K562 (cell line): ENCODE data around the gene COG7. TPM values are rescaled to one million over a fixed set of nuclear protein-coding genes. Genes with fewer than 3 reads are reported as not detected.

Experiments
- ATAC-seq: fragments of 200-7000 bp; cut with Tn5 transposase; 3 replicates; pipeline ENCODE4 v1.9.1; 2020; ENCODE audit warnings: moderate library complexity
- BruUV-seq: library from RNA; stranded (reverse); fragments of 400-500 nt; replicated peaks from 2 replicates; lab custom pipeline; 2021; lab: Mats Ljungman, UMichigan
- CTCF ChIA-PET: fragments of 300-600 bp; formaldehyde crosslinking; extraction: SDS; loops from one replicate; lab custom pipeline; 2021; ENCODE audit warnings: low intra/inter-chr PET ratio; lab: Yijun Ruan, JAX
- POLR2A ChIA-PET: fragments of 300-600, 350-650 bp; sonication (Branson Sonifier 250); formaldehyde crosslinking; extraction: SDS; loops from one replicate; lab custom pipeline; 2021; ENCODE audit warnings: antibody characterized with exemption, inconsistent platforms; lab: Yijun Ruan, JAX
- DNase-seq, 4 experiments: peaks; one replicate each; pipeline versions ENCODE4 v3.0.0 to v3.0.0-alpha.2; 2011 to 2018; ENCODE audit warnings: low spot score in 3 of 4, mixed read lengths in 3 of 4; ENCODE audit errors: extremely low read depth in 1 of 4
- FAIRE-seq: peaks from 2 replicates; lab custom pipeline; 2011; peaks lifted over from hg19 to GRCh38; lab: Jason Lieb, UNC
- H2AFZ ChIP-seq: 2 replicates; pipeline ENCODE4 v1.6.0; 2011; ENCODE audit warnings: low read depth, low read length, control low read depth, inconsistent platforms
- H3K27ac ChIP-seq: fragments of 200-600 bp; 3 replicates; pipeline ENCODE4 v1.8.0; 2011; ENCODE audit warnings: low read depth, mild to moderate bottlenecking, control low read depth, inconsistent platforms, low read length, moderate library complexity, mixed read lengths; ENCODE audit errors: extremely low read depth
- H3K27me3 ChIP-seq, 2 experiments: fragments of 300-600 bp in 1 of 2; 2 replicates in 1 of 2; 3 replicates in 1 of 2; pipeline versions ENCODE4 v1.6.0 to v1.8.0; 2011; ENCODE audit warnings: inconsistent platforms in 2 of 2, low read length in 2 of 2, mild to moderate bottlenecking in 1 of 2, mixed read lengths in 1 of 2, moderate library complexity in 1 of 2; ENCODE audit not compliant: control insufficient read depth in 2 of 2, insufficient read depth in 2 of 2
- H3K36me3 ChIP-seq: fragments of 300-600 bp; 3 replicates; pipeline ENCODE4 v1.8.0; 2011; ENCODE audit warnings: mild to moderate bottlenecking, low read length, inconsistent platforms; ENCODE audit not compliant: control insufficient read depth, insufficient read depth
- H3K4me1 ChIP-seq, 2 experiments: fragments of 200-600 bp in 1 of 2; replicated peaks in 1 of 2; 2 replicates in 1 of 2; 3 replicates in 1 of 2; pipeline versions ENCODE4 v1.5.1 to v1.8.0; 2011; ENCODE audit warnings: inconsistent platforms in 2 of 2, low read length in 2 of 2, mild to moderate bottlenecking in 1 of 2, mixed read lengths in 1 of 2, moderate library complexity in 1 of 2; ENCODE audit not compliant: control insufficient read depth in 2 of 2, insufficient read depth in 2 of 2
- H3K4me2 ChIP-seq: 2 replicates; pipeline ENCODE4 v1.6.1; 2011; ENCODE audit warnings: low read length, control low read depth, inconsistent platforms, mixed read lengths; ENCODE audit not compliant: insufficient read depth
- H3K4me3 ChIP-seq: fragments of 200-600 bp; sonication (generic), shearing (Covaris generic); 2 replicates; pipeline ENCODE4 v1.5.1; 2016; ENCODE audit warnings: control low read depth, inconsistent platforms
- H3K79me2 ChIP-seq: fragments of 200-600 bp; 3 replicates; pipeline ENCODE4 v1.8.0; 2011; ENCODE audit warnings: low read length, inconsistent platforms; ENCODE audit not compliant: control insufficient read depth, insufficient read depth
- H3K9ac ChIP-seq, 2 experiments: 2 replicates each; pipeline versions ENCODE4 v1.6.0 to v1.6.1; 2011; ENCODE audit warnings: low read depth in 2 of 2, low read length in 2 of 2, control low read depth in 1 of 2, inconsistent platforms in 1 of 2, mild to moderate bottlenecking in 1 of 2, mixed read lengths in 1 of 2; ENCODE audit not compliant: insufficient read depth in 1 of 2
- H3K9me1 ChIP-seq: one replicate; pipeline ENCODE4 v1.6.0; 2011; ENCODE audit warnings: inconsistent platforms, mild to moderate bottlenecking, low read length, moderate library complexity; ENCODE audit not compliant: control insufficient read depth, insufficient read depth
- H3K9me3 ChIP-seq: replicated peaks from 2 replicates; pipeline ENCODE4 v1.5.1; 2011; ENCODE audit warnings: low read depth, low read length, inconsistent platforms; ENCODE audit not compliant: control insufficient read depth, insufficient read depth
- H4K20me1 ChIP-seq: replicated peaks from 2 replicates; pipeline ENCODE4 v1.6.1; 2011; ENCODE audit warnings: low read length, inconsistent platforms, mixed read lengths; ENCODE audit not compliant: control insufficient read depth, insufficient read depth
- HBP1 ChIP-seq: fragments of 450-650 bp; formaldehyde crosslinking; IDR thresholded peaks from 2 replicates; pipeline ENCODE4 v1.4.0; 2022; ENCODE audit warnings: missing genetic modification characterization
- MITF ChIP-seq: IDR thresholded peaks from 2 replicates; pipeline ENCODE4 v1.6.1; 2014; ENCODE audit warnings: antibody characterized with exemption
- WGBS: fragments of 100-300 bp; shearing (Covaris generic); methylation state at CpG from one replicate; pipeline ENCODE4 v1.1.6; 2016; ENCODE audit warnings: low coverage, mixed read lengths; ENCODE audit not compliant: insufficient coverage; ENCODE audit errors: missing lambda C conversion rate; 5-methylcytosine and 5-hydroxymethylcytosine counted together
- in situ Hi-C: fragments of 300-500 bp; cut with MboI; formaldehyde crosslinking; loops from 4 replicates; pipeline ENCODE4 v1.15.0; 2018; ENCODE audit warnings: inconsistent platforms, mixed read lengths
- intact Hi-C: fragments of 100-400 bp; cut with micrococcal nuclease; formaldehyde crosslinking; loops from 2 replicates; pipeline ENCODE4 v1.14.2; 2022
- polyA plus RNA-seq, 8 experiments: library from polyadenylated mRNA; depleted of rRNA in 4 of 8; stranded (reverse) in 5 of 8; unstranded in 3 of 8; fragments of >200 nt; fragmentation: Nextera tagmentation in 2 of 8; fragmentation: Illumina TruSeq in 1 of 8; extraction: Ambion mirVana in 2 of 8; extraction: Trizol in 1 of 8; gene quantifications; 2 replicates each; pipeline versions ENCODE4 v1.2.1 to v1.2.3, GENCODE V29; 2011 to 2014; ENCODE audit warnings: inconsistent platforms in 1 of 8, missing spikeins in 1 of 8
- total RNA-seq, 7 experiments: library from RNA; depleted of rRNA in 6 of 7; stranded (reverse); fragments of >200 nt in 6 of 7; fragmentation: Illumina TruSeq in 2 of 7; extraction: Trizol in 2 of 7; gene quantifications; 2 replicates each; pipeline versions ENCODE4 v1.2.1 to v1.2.3, GENCODE V29; 2011 to 2021; ENCODE audit warnings: low replicate concordance in 1 of 7

Gene COG7
- total and polyA plus RNA-seq, 9 of the 15 experiments (the other 6 are each of a cell fraction or from before 2014, with no cell fraction given) = 3.8 to 17.6 (median 13.4) TPM

- Histone ChIP-seq H3K36me3 (peaks cover 27% of the 10 kb centered on the region), H3K27me3 (no peaks in the 10 kb centered on the region), H4K20me1 (no peaks in the 10 kb centered on the region), H2AFZ (no peak overlapping the region), H3K9me3 (no peaks in the 10 kb centered on the region), H3K79me2 (no peaks in the 10 kb centered on the region), H3K9me1 (no peaks in the 10 kb centered on the region)
- DNase-seq (no peak), FAIRE-seq (no peak)
- CTCF ChIA-PET = no interaction called here
- no TSS peak for BruUV-seq
- in situ Hi-C loops = no loop called here
- TF ChIP-seq HBP1 (CRISPR knock-in tag) (no peak), MITF (no peak)
- TF ChIP-seq, all 486 proteins: peak for 0
- Histone ChIP-seq H3K4me2 (no peak overlapping the region), H3K27ac (no peak overlapping the region), H3K9ac (no peak overlapping the region), H3K4me1 (peaks cover 0 to 3% of the 10 kb centered on the region in 2 experiments; a peak in 1 of 5 replicates), H3K4me3 (no peak overlapping the region)
- WGBS = 90% methylated on average over 5 of the region's 5 CpGs
- no peak for ATAC-seq
- POLR2A ChIA-PET = interaction anchor here (0.6 to 0.9 kb wide), 3 partner anchors 17 to 445 kb away, joined by 3 to 4 read pairs (median 3); no protein-coding TSS in a partner anchor
- intact Hi-C loops = no loop called here
These were observed 33.0 kb downstream of the COG7 start for GRCh38 chr16:23420011-23420410.
